Activated CD4-positive, alpha-beta memory T cell treated with anti-CD3 and anti-CD28 coated beads, Interleukin-2, amount 10 ng/mL, durations not matched to agents 7 days and 5 days (primary cell): ENCODE data around the gene DFFA. TPM values are rescaled to one million over a fixed set of nuclear protein-coding genes. Genes with fewer than 3 reads are reported as not detected.
"Not testable (repeated sequence)": the region's sequence is repeated elsewhere in the genome, so short reads cannot be mapped to it uniquely, and the experiment has no call there.

Experiments
- CTCF ChIA-PET: fragments of 350-600 bp; sonication (Branson Sonifier 250); formaldehyde crosslinking; loops from one replicate; lab custom pipeline; 2021; ENCODE audit warnings: antibody characterized with exemption, inconsistent platforms; lab: Charles Lee
- POLR2A ChIA-PET: fragments of 350-600 bp; sonication (Branson Sonifier 250); formaldehyde crosslinking; loops from one replicate; lab custom pipeline; 2021; ENCODE audit warnings: antibody characterized with exemption; lab: Charles Lee
- DNase-seq: peaks from one replicate; pipeline ENCODE4 v3.0.0-alpha.2; 2020
- H3K27ac Mint-ChIP-seq: one replicate; pipeline ENCODE4 v1.8.0; 2021; ENCODE audit warnings: mild to moderate bottlenecking, mixed read lengths
- H3K27me3 Mint-ChIP-seq: one replicate; pipeline ENCODE4 v1.8.0; 2021; ENCODE audit warnings: mixed read lengths
- H3K36me3 Mint-ChIP-seq: one replicate; pipeline ENCODE4 v1.8.0; 2021; ENCODE audit warnings: low read depth, mixed read lengths
- H3K4me1 Mint-ChIP-seq: one replicate; pipeline ENCODE4 v1.8.0; 2021; ENCODE audit warnings: mixed read lengths
- H3K4me3 Mint-ChIP-seq: one replicate; pipeline ENCODE4 v1.8.0; 2021; ENCODE audit warnings: mild to moderate bottlenecking, mixed read lengths
- H3K9me3 Mint-ChIP-seq: one replicate; pipeline ENCODE4 v1.8.0; 2021; ENCODE audit warnings: mixed read lengths
- total RNA-seq, 2 experiments: library from RNA; stranded (reverse); gene quantifications; one replicate each; pipeline ENCODE4 v1.2.3, GENCODE V29; 2021

DFFA gene
- total RNA-seq, 2 experiments from 2014 or later: 23.5 to 24.2 TPM

DNA sequence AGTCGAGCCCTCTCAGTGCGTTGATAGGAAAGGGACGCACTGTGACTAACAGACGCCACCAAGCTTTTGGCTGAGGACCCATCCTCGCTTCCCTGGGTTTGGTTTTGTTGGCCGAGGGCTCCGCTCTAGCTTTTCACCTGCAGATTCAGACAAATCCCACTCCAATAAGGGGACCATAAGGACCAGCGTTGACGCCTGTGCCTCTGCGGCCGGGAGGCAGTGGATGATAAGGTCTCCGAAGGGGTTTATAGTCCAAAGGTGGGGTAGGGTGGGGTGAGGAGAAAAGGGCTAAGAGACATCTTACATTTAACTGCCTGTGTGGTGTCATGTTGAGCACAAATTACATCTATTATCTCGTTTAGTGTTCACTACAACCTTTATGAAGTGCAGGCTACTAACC lies 3.2 kb upstream of the DFFA start:
- Mint-ChIP-seq H3K9me3 (no peaks in the 10 kb centered on the region), H3K27ac (peak overlapping the region; percentile 80), H3K4me3 (peak overlapping the region; percentile 92), H3K4me1 (peaks cover 50% of the 10 kb centered on the region), H3K36me3 (peaks cover 10% of the 10 kb centered on the region), H3K27me3 (no peaks in the 10 kb centered on the region)
- POLR2A ChIA-PET: interaction anchor here (0.7 to 1.5 kb wide), 8 partner anchors 11 to 532 kb away, joined by 3 to 11 read pairs (median 4); partner anchors contain the start of genes CENPS, LZIC, NMNAT1 and PGD
- no peak for DNase-seq
- CTCF ChIA-PET: interaction anchor here (1.0 to 1.3 kb wide), 3 partner anchors 19 to 45 kb away, joined by 3 to 8 read pairs (median 4); partner anchors contain the start of gene CENPS

- Mint-ChIP-seq H3K27ac (peak within 1 kb of the TSS; percentile 80), H3K27me3 (no peaks in the 10 kb centered on the region), H3K9me3 (no peaks in the 10 kb centered on the region), H3K36me3 (peaks cover 10% of the 10 kb centered on the region), H3K4me1 (peaks cover 50% of the 10 kb centered on the region), H3K4me3 (peak within 1 kb of the TSS; percentile 92)
- CTCF ChIA-PET: interaction anchor here (1.0 to 1.3 kb wide), 3 partner anchors 20 to 44 kb away, joined by 3 to 8 read pairs (median 4); partner anchors contain the start of gene CENPS
- POLR2A ChIA-PET: interaction anchor here (0.7 to 1.5 kb wide), 9 partner anchors 11 to 531 kb away, joined by 3 to 11 read pairs (median 4); partner anchors contain the start of genes CENPS, LZIC, NMNAT1 and PGD
- peak; percentile 92 for DNase-seq
These were observed 2.5 kb upstream of the DFFA start, which contains the start of gene PEX14 for GRCh38 chr1:10474613-10475507. TSS of gene PEX14 (plus strand) at chr1:10474950. CDS start at chr1:10474967, 17 bp downstream.

GRCh38 chr1:10474309-10474612 lies 1.9 kb upstream of the DFFA start:
- Mint-ChIP-seq H3K27ac (peak overlapping the region; percentile 78), H3K4me1 (peaks cover 50% of the 10 kb centered on the region), H3K4me3 (peak overlapping the region; percentile 92)
- DNase-seq, H3K36me3 Mint-ChIP-seq, H3K27me3 Mint-ChIP-seq, CTCF ChIA-PET, H3K9me3 Mint-ChIP-seq: not testable (repeated sequence)
- POLR2A ChIA-PET: interaction anchor here (0.9 to 1.5 kb wide), 3 partner anchors 12 to 43 kb away, joined by 3 to 11 read pairs (median 5); no protein-coding TSS in a partner anchor

GRCh38 chr1:10473145-10473765 lies 926 bp upstream of the DFFA start:
- peaks cover 51% of the 10 kb centered on the region for H3K4me1 Mint-ChIP-seq
- ChIA-PET POLR2A (interaction anchor here (1.9 kb wide), 1 partner anchor 10 kb away, joined by 5 read pairs; no protein-coding TSS in a partner anchor), CTCF (interaction anchor here (1.0 to 1.9 kb wide), 3 partner anchors 21 to 42 kb away, joined by 3 to 11 read pairs (median 3); no protein-coding TSS in a partner anchor)
- DNase-seq: no peak
- peaks cover 16% of the 10 kb centered on the region for H3K36me3 Mint-ChIP-seq
- H3K27me3 Mint-ChIP-seq: no peaks in the 10 kb centered on the region
- peak overlapping the region; percentile 77 for H3K27ac Mint-ChIP-seq
- no peak overlapping the region for H3K4me3 Mint-ChIP-seq
- H3K9me3 Mint-ChIP-seq: no peaks in the 10 kb centered on the region

DNA sequence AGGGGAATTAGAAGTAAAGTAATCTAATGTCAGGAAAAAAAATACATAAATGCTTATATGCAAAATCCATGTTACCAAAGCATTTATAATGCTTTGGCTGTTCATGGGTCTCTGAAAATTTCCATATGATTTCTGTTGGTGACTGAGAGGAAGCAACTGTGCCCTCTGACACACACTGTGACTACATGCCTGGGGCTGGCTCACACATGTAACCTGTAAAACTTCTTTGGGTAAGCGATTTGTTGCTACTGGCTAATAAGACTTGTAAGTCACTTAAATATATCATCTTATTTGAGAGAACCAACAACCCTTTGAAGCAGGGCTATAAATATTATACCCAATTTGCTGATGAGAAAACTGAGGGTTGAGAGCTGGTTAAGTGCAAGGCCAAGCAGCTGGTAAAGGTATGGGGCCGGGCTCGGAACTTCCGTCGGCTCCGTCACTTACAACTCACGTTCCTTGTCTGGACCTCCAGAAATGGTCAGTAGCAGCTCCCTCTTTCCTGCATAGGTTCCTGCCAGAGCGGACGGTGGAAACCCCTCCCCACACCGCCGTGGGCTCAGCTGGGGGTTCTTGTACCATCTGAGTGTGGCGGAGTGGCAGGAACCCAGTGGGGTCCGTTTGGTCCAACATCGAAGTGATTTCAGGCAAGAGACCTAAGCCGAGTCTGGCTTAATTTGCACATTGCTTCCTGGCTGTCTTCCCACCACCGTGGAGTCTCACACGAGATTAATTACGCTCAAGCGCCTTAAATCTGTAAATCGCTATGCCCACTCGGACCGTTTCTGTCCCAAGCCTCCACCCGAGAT lies 714 bp downstream of the DFFA start:
- ChIA-PET POLR2A (interaction anchor here (0.8 to 1.9 kb wide), 2 partner anchors 8 to 41 kb away, joined by 3 to 5 read pairs; no protein-coding TSS in a partner anchor), CTCF (interaction anchor here (0.6 to 1.9 kb wide), 2 partner anchors 23 to 820 kb away, joined by 4 to 11 read pairs; no protein-coding TSS in a partner anchor)
- Mint-ChIP-seq H3K27ac (peak overlapping the region; percentile 77), H3K27me3 (no peaks in the 10 kb centered on the region), H3K4me3 (peak overlapping the region; percentile 81), H3K36me3 (peaks cover 25% of the 10 kb centered on the region), H3K9me3 (no peaks in the 10 kb centered on the region), H3K4me1 (peaks cover 53% of the 10 kb centered on the region)
- DNase-seq: peak; percentile 17

GRCh38 chr1:10470043-10470442 lies 2.3 kb downstream of the DFFA start:
- Mint-ChIP-seq H3K4me3 (no peak overlapping the region), H3K4me1 (peaks cover 38% of the 10 kb centered on the region), H3K27me3 (no peaks in the 10 kb centered on the region), H3K9me3 (no peaks in the 10 kb centered on the region), H3K36me3 (peaks cover 21% of the 10 kb centered on the region), H3K27ac (no peak overlapping the region)
- POLR2A ChIA-PET: no interaction called here
- DNase-seq: no peak
- CTCF ChIA-PET: no interaction called here

DNA sequence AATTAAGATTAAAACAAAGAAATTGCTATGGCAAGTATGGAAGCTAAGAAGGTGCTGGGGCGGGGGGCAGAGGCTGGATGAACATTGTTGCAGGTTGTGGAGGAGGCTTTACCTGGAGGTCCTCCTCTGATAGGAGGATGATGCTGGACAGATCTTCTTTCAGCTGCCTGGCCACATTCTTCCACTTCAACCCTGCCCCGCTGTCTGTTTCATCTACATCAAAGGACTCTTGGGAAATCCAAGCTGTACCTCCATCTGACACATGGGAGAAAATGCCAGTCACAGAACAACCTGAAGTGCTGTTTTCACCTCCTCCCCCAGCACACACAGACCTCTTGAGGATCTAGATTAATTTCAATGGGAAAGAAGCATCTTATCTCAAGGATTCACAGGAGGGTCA lies 5.3 kb downstream of the DFFA start:
- Mint-ChIP-seq H3K36me3 (peaks cover 36% of the 10 kb centered on the region), H3K27ac (no peak overlapping the region), H3K4me3 (no peak overlapping the region), H3K9me3 (no peaks in the 10 kb centered on the region), H3K4me1 (peaks cover 14% of the 10 kb centered on the region), H3K27me3 (no peaks in the 10 kb centered on the region)
- ChIA-PET POLR2A (interaction anchor here (0.8 kb wide), 1 partner anchor 9 kb away, joined by 3 read pairs; no protein-coding TSS in a partner anchor), CTCF (interaction anchor here (0.7 kb wide), 1 partner anchor 779 kb away, joined by 3 read pairs; no protein-coding TSS in a partner anchor)
- no peak for DNase-seq

- CTCF ChIA-PET: interaction anchor here (0.7 kb wide), 1 partner anchor 14 kb away, joined by 4 read pairs; no protein-coding TSS in a partner anchor
- H3K4me1 Mint-ChIP-seq: peaks cover 12% of the 10 kb centered on the region
- no peaks in the 10 kb centered on the region for H3K27me3 Mint-ChIP-seq
- no peak overlapping the region for H3K4me3 Mint-ChIP-seq
- H3K36me3 Mint-ChIP-seq: peaks cover 39% of the 10 kb centered on the region
- no peak for DNase-seq
- POLR2A ChIA-PET: no interaction called here
- no peaks in the 10 kb centered on the region for H3K9me3 Mint-ChIP-seq
- H3K27ac Mint-ChIP-seq: no peak overlapping the region
These were observed 13.1 kb downstream of the DFFA start for GRCh38 chr1:10459184-10459583.

DNA sequence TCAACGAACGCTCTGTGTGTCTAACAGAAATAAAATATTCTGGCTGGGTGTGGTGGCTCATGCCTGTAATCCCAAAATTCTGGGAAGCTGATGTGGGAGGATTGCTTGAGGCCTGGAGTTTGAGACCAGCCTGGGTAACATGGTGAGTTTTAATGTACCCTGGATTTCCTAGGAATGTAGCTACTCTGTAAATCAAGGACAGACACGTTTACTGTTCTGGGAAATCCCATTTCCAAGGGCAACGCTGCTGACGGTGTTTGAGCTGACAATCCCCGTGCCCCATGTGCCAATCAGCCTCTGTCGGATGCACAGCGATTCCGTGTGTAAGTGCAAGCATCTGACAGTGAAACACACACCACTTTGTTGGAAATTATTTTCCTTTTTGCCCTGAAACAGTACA lies 14.5 kb downstream of the DFFA start:
- H3K9me3 Mint-ChIP-seq: no peaks in the 10 kb centered on the region
- peaks cover 33% of the 10 kb centered on the region for H3K36me3 Mint-ChIP-seq

GRCh38 chr1:10457462-10457861 lies 14.9 kb downstream of the DFFA start:
- ChIA-PET CTCF (interaction anchor here (0.6 to 2.4 kb wide), 3 partner anchors 27 to 66 kb away, joined by 4 to 10 read pairs (median 8); partner anchors contain the start of gene CENPS), POLR2A (interaction anchor here (1.1 kb wide), 2 partner anchors 10 to 27 kb away, joined by 3 to 5 read pairs; partner anchors contain the start of gene CENPS)
- H3K4me3 Mint-ChIP-seq, H3K9me3 Mint-ChIP-seq, H3K27ac Mint-ChIP-seq, H3K27me3 Mint-ChIP-seq, DNase-seq: not testable (repeated sequence)
- Mint-ChIP-seq H3K4me1 (peaks cover 12% of the 10 kb centered on the region), H3K36me3 (peaks cover 28% of the 10 kb centered on the region)

More for the DNA sequence above, 14.5 kb downstream of the DFFA start:
- H3K27me3 Mint-ChIP-seq: no peaks in the 10 kb centered on the region
- H3K4me1 Mint-ChIP-seq: peaks cover 12% of the 10 kb centered on the region
- POLR2A ChIA-PET: interaction anchor here (1.1 kb wide), 2 partner anchors 10 to 27 kb away, joined by 3 to 5 read pairs; partner anchors contain the start of gene CENPS
- no peak overlapping the region for H3K27ac Mint-ChIP-seq
- CTCF ChIA-PET: interaction anchor here (0.6 to 2.4 kb wide), 3 partner anchors 27 to 67 kb away, joined by 4 to 10 read pairs (median 8); partner anchors contain the start of gene CENPS
- no peak overlapping the region for H3K4me3 Mint-ChIP-seq
- DNase-seq: no peak

DNA sequence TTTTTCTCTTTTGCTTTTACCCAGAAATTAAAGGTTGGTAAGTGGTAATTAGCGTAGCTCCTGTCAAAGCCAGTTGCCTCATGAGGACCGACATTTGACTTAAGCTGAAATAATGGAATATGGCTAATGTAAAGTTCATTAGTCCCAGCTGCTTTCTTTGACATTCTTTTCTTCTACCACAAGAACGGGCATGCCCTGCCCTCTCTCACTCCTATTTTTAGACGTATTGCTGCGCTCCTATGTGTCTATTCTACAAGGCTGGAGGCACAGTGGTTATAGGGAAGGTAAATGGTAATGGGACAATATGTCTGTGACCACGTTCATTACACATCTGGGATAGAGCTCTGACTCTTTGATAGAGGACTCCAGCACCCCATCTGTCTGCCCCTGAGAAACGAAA lies 15.7 kb downstream of the DFFA start:
- ChIA-PET CTCF (interaction anchor here (0.6 to 2.4 kb wide), 3 partner anchors 26 to 69 kb away, joined by 8 to 10 read pairs (median 8); partner anchors contain the start of gene CENPS), POLR2A (no interaction called here)
- H3K4me3 Mint-ChIP-seq: no peak overlapping the region
- no peaks in the 10 kb centered on the region for H3K9me3 Mint-ChIP-seq
- no peaks in the 10 kb centered on the region for H3K27me3 Mint-ChIP-seq
- DNase-seq: no peak
- H3K4me1 Mint-ChIP-seq: peaks cover 12% of the 10 kb centered on the region
- peaks cover 24% of the 10 kb centered on the region for H3K36me3 Mint-ChIP-seq
- no peak overlapping the region for H3K27ac Mint-ChIP-seq
